ENCODE measurements around the gene SPC25. TPM values are rescaled to one million over a fixed set of nuclear protein-coding genes. Genes with fewer than 3 reads are reported as not detected.
A peak's percentile ranks its signal among the peaks of the same experiment; 100 is the strongest.
"Not testable (repeated sequence)": the region's sequence is repeated elsewhere in the genome, so short reads cannot be mapped to it uniquely, and the experiment has no call there.

Gene SPC25
- total RNA-seq, 2 donors from 2014 or later: 0.27 TPM; not detected in 1

- ATAC-seq (no peak), DNase-seq (no peak)
- no peaks in the 10 kb centered on the region for H3K9me3 ChIP-seq (ENCODE audit: control insufficient read depth, low read length, poor library complexity, severe bottlenecking)
- H3K36me3 Mint-ChIP-seq (ENCODE audit: low read depth): peaks cover 2% of the 10 kb centered on the region
- peaks cover 11% of the 10 kb centered on the region for H3K4me1 Mint-ChIP-seq
- peaks cover 8% of the 10 kb centered on the region for H3K27me3 Mint-ChIP-seq
- no peak overlapping the region for H3K27ac Mint-ChIP-seq
- no peak overlapping the region for H3K4me3 Mint-ChIP-seq
Measured at GRCh38 chr2:168894101-168894500, 3.9 kb upstream of the SPC25 start.

- Mint-ChIP-seq H3K36me3 (ENCODE audit: low read depth) (peaks cover 2% of the 10 kb centered on the region), H3K27ac (no peak overlapping the region), H3K4me3 (no peak overlapping the region), H3K4me1 (peaks cover 11% of the 10 kb centered on the region), H3K27me3 (peaks cover 7% of the 10 kb centered on the region)
- no peaks in the 10 kb centered on the region for H3K9me3 ChIP-seq (ENCODE audit: control insufficient read depth, low read length, poor library complexity, severe bottlenecking)
- no peak for ATAC-seq
- DNase-seq: no peak
Measured at GRCh38 chr2:168892327-168892726, 2.1 kb upstream of the SPC25 start.

GRCh38 chr2:168889635-168890005 is 610 bp downstream of the SPC25 start:
- Mint-ChIP-seq H3K4me3 (peak overlapping the region; percentile 100), H3K36me3 (ENCODE audit: low read depth) (peaks cover 2% of the 10 kb centered on the region), H3K4me1 (peaks cover 11% of the 10 kb centered on the region), H3K27ac (no peak overlapping the region), H3K27me3 (no peaks in the 10 kb centered on the region)
- H3K9me3 ChIP-seq (ENCODE audit: control insufficient read depth, low read length, poor library complexity, severe bottlenecking): no peaks in the 10 kb centered on the region
- no peak for ATAC-seq
- no peak for DNase-seq

- no peaks in the 10 kb centered on the region for H3K36me3 Mint-ChIP-seq (ENCODE audit: low read depth)
- peaks cover 12% of the 10 kb centered on the region for H3K4me1 Mint-ChIP-seq
- H3K9me3 ChIP-seq (ENCODE audit: control insufficient read depth, low read length, poor library complexity, severe bottlenecking): no peaks in the 10 kb centered on the region
- no peak for DNase-seq
- peak overlapping the region; percentile 56 for H3K27ac Mint-ChIP-seq
- ATAC-seq: no peak
- H3K4me3 Mint-ChIP-seq: no peak overlapping the region
- H3K27me3 Mint-ChIP-seq: no peaks in the 10 kb centered on the region
Measured at GRCh38 chr2:168884975-168885374, 5.3 kb downstream of the SPC25 start.

- H3K4me3 Mint-ChIP-seq; H3K4me1 Mint-ChIP-seq; H3K27ac Mint-ChIP-seq; ATAC-seq; DNase-seq; H3K36me3 Mint-ChIP-seq (ENCODE audit: low read depth); H3K27me3 Mint-ChIP-seq; H3K9me3 ChIP-seq (ENCODE audit: control insufficient read depth, low read length, poor library complexity, severe bottlenecking): not testable (repeated sequence)
Measured at GRCh38 chr2:168882163-168882562, 8.1 kb downstream of the SPC25 start.

DNA sequence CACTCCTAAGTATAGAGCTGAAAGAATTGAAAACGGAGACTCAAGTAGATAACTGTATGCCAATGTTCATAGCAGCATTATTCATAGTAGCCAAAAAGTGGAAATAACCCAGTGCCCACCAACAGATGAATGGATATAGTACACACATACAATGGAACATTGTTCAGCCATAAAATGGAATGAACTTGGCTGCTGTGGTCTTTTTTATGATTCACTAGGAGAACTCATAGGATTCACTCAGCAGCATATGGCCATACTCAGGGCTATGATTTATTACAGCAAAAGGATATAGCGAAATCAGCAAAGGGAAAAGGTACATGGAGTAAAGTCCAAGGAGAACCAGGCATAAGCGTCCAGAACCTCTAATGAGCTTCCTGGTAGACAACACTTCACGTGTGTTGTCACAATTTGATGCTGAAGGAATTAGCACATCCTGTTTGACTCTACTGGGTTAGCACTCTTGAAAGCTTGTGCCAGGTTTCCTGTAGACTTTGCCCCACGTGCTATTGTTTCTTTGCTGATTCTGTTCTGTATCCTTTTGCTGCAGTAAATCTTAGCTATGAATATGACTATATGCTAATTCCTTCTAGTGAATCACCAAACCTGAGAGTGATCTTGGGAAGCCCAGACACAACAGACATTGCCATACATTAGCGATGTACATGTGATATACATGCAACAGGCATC is 15.7 kb downstream of the SPC25 start:
- DNase-seq (no peak), ATAC-seq (no peak)
- Mint-ChIP-seq H3K27me3 (no peaks in the 10 kb centered on the region), H3K27ac (peak overlapping the region; percentile 24), H3K4me3 (no peak overlapping the region), H3K4me1 (no peaks in the 10 kb centered on the region), H3K36me3 (ENCODE audit: low read depth) (no peaks in the 10 kb centered on the region)
- H3K9me3 ChIP-seq (ENCODE audit: control insufficient read depth, low read length, poor library complexity, severe bottlenecking): no peaks in the 10 kb centered on the region

DNA sequence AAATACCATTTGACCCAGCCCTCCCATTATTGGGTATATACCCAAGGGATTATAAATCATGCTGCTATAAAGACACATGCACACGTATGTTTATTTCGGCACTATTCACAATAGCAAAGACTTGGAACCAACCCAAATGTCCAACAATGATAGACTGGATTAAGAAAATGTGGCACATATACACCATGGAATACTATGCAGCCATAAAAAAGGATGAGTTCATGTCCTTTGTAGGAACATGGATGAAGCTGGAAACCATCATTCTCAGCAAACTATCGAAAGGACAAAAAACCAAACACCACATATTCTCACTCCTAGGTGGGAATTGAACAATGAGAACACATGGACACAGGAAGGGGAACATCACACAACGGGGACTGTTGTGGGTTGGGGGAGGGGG is 19.4 kb downstream of the SPC25 start:
- H3K4me3 Mint-ChIP-seq, H3K4me1 Mint-ChIP-seq: not testable (repeated sequence)

GRCh38 chr2:168870369-168870768 is 19.9 kb downstream of the SPC25 start:
- H3K36me3 Mint-ChIP-seq (ENCODE audit: low read depth); H3K4me3 Mint-ChIP-seq; H3K4me1 Mint-ChIP-seq; DNase-seq; H3K9me3 ChIP-seq (ENCODE audit: control insufficient read depth, low read length, poor library complexity, severe bottlenecking); H3K27me3 Mint-ChIP-seq; H3K27ac Mint-ChIP-seq; ATAC-seq: not testable (repeated sequence)

More for the DNA sequence above, 19.4 kb downstream of the SPC25 start:
- not testable (repeated sequence) for DNase-seq; H3K27me3 Mint-ChIP-seq; H3K36me3 Mint-ChIP-seq (ENCODE audit: low read depth); ATAC-seq; H3K9me3 ChIP-seq (ENCODE audit: control insufficient read depth, low read length, poor library complexity, severe bottlenecking); H3K27ac Mint-ChIP-seq

GRCh38 chr2:168867164-168867563 is 23.1 kb downstream of the SPC25 start:
- H3K4me1 Mint-ChIP-seq; H3K27me3 Mint-ChIP-seq; H3K9me3 ChIP-seq (ENCODE audit: control insufficient read depth, low read length, poor library complexity, severe bottlenecking); ATAC-seq; H3K27ac Mint-ChIP-seq; H3K4me3 Mint-ChIP-seq; H3K36me3 Mint-ChIP-seq (ENCODE audit: low read depth); DNase-seq: not testable (repeated sequence)

DNA sequence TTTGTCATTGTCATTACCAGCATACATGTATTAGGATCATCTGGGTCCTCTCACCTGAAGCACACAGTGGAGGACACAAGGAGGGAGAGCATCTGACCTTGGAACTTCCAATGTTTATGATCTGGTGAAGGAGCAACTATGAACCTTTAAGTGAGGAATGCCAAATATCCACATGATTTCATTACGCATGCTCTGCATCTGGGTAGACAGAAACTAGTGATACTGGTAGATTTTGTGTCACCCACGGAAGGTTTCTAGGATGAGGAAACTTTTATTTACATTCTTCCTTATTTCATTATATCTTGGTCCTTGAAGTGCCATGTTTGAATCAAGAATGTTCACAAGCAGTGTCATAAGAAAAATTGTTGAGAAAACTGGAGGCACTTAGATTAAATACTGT is 32.1 kb downstream of the SPC25 start:
- no peaks in the 10 kb centered on the region for H3K4me1 Mint-ChIP-seq
- H3K36me3 Mint-ChIP-seq (ENCODE audit: low read depth): no peaks in the 10 kb centered on the region
- H3K4me3 Mint-ChIP-seq: no peak overlapping the region

DNA sequence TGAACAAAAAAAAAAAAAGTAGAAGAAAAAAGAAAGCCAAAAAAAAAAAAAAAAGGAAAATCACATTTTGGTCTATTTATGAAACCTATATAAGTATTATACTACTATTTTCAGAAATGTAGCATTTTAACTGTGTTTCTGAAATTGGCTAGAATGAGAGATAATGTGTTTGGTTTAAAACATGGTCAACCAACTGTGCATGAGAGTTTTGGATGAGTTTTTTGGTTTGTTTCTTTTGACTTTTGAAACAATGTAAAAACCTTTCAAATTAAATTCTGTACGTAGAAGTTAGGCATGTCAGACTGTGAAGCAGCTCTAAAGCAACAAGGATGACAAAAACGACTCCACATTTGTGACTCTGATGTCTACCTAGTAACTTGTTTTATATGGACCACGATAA is 34.6 kb downstream of the SPC25 start:
- no peaks in the 10 kb centered on the region for H3K27me3 Mint-ChIP-seq
- ATAC-seq (no peak), DNase-seq (no peak)
- no peaks in the 10 kb centered on the region for H3K36me3 Mint-ChIP-seq (ENCODE audit: low read depth)
- H3K9me3 ChIP-seq (ENCODE audit: control insufficient read depth, low read length, poor library complexity, severe bottlenecking): no peaks in the 10 kb centered on the region
- H3K4me3 Mint-ChIP-seq: no peak overlapping the region
- no peaks in the 10 kb centered on the region for H3K4me1 Mint-ChIP-seq
- no peak overlapping the region for H3K27ac Mint-ChIP-seq

More for the DNA sequence above, 32.1 kb downstream of the SPC25 start:
- Mint-ChIP-seq H3K27ac (no peak overlapping the region), H3K27me3 (no peaks in the 10 kb centered on the region)
- no peak for ATAC-seq
- H3K9me3 ChIP-seq (ENCODE audit: control insufficient read depth, low read length, poor library complexity, severe bottlenecking): no peaks in the 10 kb centered on the region
- DNase-seq: no peak

DNA sequence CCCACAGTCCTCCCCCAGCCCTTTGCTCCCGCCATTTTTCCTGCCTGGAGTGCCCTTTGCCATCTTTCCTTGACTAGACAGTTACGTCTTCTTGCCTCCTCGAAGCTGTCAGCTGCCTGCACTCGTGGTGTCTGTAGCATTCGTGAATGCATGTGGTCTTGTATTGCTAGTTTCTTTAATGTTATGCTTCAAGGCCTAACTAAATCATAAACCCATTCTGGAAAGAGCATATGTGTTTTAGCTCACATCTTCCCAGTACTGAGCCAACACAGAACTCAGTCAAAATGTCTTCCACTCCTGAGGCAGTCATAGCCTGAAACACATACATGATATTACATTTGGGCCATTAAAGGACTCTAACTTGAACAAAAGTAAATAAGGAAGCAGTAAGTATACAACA is 35.6 kb downstream of the SPC25 start:
- H3K27me3 Mint-ChIP-seq: no peaks in the 10 kb centered on the region
- no peak overlapping the region for H3K4me3 Mint-ChIP-seq
- H3K9me3 ChIP-seq (ENCODE audit: control insufficient read depth, low read length, poor library complexity, severe bottlenecking): no peaks in the 10 kb centered on the region
- no peaks in the 10 kb centered on the region for H3K4me1 Mint-ChIP-seq
- H3K27ac Mint-ChIP-seq: no peak overlapping the region
- ATAC-seq (no peak), DNase-seq (no peak)
- H3K36me3 Mint-ChIP-seq (ENCODE audit: low read depth): no peaks in the 10 kb centered on the region

- Mint-ChIP-seq H3K4me1 (no peaks in the 10 kb centered on the region), H3K27ac (no peak overlapping the region), H3K27me3 (no peaks in the 10 kb centered on the region), H3K4me3 (no peak overlapping the region), H3K36me3 (ENCODE audit: low read depth) (no peaks in the 10 kb centered on the region)
- ATAC-seq (no peak), DNase-seq (no peak)
- no peaks in the 10 kb centered on the region for H3K9me3 ChIP-seq (ENCODE audit: control insufficient read depth, low read length, poor library complexity, severe bottlenecking)
Measured at GRCh38 chr2:168853471-168853870, 36.8 kb downstream of the SPC25 start.

DNA sequence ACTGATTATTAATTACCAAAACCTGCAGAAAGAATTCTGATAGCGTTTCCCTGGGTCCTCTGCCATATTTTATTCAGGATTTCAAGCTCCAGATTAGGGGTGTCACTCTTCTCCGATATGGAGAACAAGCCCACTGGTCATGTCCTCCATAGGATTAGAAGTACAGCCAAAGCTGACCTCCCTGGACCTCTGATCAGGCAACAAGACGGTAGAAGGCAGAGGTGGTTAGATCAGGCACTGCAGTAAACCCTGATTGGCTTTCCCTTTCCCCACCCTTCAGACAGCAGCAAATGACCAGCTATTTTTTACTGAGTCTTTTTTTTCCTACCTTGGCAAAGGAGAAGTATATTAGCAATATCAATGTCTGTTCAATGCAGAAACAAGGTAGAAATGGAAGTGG is 37.7 kb downstream of the SPC25 start:
- DNase-seq (no peak), ATAC-seq (no peak)
- no peaks in the 10 kb centered on the region for H3K9me3 ChIP-seq (ENCODE audit: control insufficient read depth, low read length, poor library complexity, severe bottlenecking)
- no peak overlapping the region for H3K4me3 Mint-ChIP-seq
- no peaks in the 10 kb centered on the region for H3K36me3 Mint-ChIP-seq (ENCODE audit: low read depth)
- H3K4me1 Mint-ChIP-seq: no peaks in the 10 kb centered on the region
- H3K27me3 Mint-ChIP-seq: no peaks in the 10 kb centered on the region
- no peak overlapping the region for H3K27ac Mint-ChIP-seq

Measured in T-helper 17 cell (primary cell).